Posterior cingulate gyrus (tissue), 11 donors: ENCODE results near the gene ZNF423.

Source experiments
- DNase-seq, 10 donors: peaks; one replicate each; pipeline versions ENCODE4 v3.0.0 to v3.0.0-alpha.2; 2020 to 2021; ENCODE audit warnings: mixed read lengths in 3 of 10
- intact Hi-C: fragments of 100-400 bp; cut with DNase I; formaldehyde crosslinking; loops from one replicate; pipeline ENCODE4 v1.15.1; 2023

Gene ZNF423

DNA sequence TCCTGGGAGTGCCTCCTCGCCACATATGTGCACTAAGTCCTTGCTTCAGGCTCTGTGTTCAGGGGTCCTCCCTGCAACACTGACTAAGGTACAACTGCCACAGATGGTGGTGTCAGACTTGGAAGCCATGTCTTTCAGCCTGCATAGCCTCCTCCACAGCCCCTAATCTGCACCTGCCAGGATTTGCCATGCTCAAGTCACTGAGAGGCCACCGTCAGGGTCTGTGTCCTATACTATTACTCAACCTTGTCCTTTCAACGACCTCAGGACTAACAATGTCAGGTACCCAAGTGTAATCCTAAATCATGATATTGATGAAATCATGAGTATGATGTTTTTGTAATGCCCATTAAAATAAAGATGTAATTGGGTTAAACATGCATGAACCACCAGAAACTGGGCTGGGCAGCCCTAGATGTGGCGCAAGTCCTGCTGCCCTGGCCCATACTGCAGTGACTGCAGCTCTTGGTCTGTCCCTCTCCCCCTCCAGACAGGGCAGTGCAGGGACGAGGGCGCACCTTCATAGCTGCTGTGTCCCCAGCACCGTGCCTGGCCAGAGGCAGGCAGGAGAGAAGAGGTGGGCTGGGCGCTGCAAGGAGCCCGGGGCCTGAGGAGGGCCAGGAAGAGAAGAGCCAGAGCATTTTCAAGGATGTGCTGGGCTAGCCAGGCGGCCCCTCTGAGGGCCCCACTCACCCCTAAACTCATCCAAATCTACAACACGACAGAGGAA lies 198.0 kb downstream of the ZNF423 start:
- intact Hi-C loops = no loop called here
- DNase-seq = peak in 3 of 10 donors; percentile 50 to 68 (median 63)

DNA sequence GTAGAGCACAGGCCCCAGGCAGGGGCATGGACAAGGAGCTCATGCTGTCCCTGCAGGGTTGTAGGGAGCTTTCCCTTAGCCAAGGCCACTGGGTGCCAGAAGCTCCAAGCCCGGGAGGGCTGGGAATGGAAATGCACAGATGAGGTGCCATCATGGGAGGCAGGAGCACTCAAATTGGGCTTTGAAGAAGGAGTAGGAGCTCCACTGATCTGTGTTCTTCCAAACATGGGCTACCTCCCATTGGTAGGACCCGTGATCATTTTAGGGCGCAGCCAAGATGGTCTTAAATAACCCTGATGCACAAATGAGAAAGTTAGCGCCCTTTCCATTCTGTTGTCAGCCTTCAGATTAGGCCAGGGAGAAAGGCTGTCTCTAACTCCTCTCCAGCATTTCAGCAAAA lies 201.5 kb downstream of the ZNF423 start:
- no peak for DNase-seq
- intact Hi-C loops = no loop called here

DNA sequence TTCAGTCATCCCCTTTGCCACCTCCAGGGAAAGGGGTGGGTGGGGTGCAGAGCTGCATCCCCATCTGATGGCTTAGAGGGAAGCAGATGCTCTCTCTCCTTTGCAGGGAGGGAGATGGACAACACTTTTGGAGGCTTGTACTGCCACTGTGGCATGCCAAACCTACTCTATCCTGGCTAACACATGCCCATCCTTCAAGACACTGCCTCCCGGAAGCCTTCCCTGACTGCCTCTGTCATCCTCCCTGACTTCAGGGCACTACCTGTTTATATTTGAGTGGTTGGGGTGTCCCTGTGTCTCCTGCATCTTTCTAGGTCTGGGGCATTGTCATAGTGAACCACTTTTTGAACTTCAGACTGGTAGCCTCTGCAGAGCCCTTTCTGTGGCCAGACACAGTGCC lies 202.3 kb downstream of the ZNF423 start:
- DNase-seq = peak in 1 of 10 donors; percentile 16
- intact Hi-C loops = no loop called here

DNA sequence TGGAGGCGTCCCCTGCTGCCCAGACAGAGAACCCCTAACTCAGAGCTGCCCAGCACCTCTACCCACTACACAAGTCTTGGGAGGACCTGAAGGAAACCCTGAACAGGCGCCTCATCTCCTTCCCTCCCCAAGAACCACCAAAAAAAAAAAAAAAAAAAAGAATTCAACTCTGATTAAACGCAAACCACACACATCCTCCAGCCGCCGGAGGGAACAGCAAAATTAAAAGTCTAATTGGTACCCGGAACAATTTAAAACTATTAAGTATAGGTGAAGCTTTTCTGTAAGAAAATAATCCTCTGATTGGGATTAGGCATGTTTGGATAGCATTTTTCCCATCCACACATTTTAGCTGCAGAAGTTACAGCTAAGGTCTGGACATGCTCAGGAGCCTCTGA lies 202.7 kb downstream of the ZNF423 start:
- peak in 2 of 10 donors; percentile 1 to 40 for DNase-seq
- intact Hi-C loops = no loop called here

DNA sequence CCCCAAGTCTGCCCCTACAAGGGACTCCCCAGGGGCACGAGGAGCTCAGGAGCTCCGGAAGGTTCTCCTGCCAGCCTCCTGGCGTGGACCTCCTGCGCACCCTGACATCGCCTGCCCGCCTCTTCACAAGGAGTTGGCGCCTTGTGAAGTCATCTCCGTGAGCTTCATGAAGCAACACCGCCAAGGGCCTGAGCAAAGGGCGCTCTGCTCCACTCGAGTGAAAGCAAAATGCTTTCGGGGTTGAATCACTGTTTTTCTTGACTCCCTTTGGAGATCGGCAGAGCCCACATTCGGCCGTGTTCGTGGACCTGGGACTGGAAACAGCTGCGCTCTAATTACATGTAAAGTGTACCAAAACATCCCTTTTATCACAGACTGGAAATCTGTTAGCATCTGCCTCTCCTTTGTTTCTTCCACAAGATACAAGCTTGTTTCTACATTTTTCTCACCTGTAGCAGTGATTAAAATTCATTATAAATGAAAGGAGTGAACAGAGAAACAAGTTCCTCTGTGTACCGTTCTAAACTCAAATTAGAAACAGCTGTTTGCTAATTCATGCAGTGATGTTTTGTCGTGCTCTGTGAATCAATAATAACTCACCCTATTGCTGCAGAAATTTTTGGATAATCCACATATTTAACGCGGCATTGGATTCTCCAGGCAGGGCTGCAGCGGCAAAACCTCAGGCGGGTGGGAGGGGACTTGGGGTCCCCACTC lies 203.3 kb downstream of the ZNF423 start:
- intact Hi-C loops = no loop called here
- peak in 2 of 10 donors; percentile 80 to 88 for DNase-seq

DNA sequence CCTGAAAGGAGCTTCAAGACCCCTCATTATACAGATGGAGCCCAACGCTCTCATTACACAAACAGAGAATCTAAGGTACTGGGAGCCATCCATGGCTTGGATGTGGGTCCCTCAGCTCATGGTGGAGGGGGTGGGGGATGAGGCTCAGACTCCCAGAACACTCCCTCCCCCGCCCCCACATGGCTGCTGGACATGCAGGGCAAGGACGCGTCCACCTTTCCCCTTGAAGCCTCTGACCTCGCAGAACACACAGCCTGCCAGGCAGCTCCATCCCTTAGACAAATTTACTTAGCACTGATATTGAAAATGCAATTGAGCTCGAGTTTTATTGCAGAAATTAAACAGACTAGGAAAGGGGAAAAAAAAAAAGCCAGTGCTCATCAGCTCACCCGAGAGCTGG lies 203.9 kb downstream of the ZNF423 start:
- peak in 2 of 10 donors; percentile 4 to 24 for DNase-seq
- intact Hi-C loops = no loop called here

DNA sequence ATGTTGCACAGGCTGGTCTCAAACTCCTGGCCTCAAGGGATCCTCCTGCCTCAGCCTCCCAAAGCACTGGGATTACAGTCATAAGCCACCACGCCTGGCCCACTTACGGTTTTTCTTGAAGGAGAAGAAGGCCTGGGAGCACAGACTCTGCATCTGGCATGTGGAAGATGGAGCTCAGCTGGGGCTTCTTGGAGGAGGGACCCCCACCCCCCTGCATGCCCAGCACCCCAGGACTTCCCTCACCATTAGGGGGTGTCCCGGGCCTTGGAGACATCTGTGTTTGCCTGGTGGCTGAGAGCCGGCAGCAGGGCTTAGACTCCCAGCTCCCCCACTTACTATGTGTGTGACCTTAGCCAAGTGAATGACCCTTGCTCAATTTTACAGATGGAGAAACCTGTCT lies 204.7 kb downstream of the ZNF423 start:
- peak in 2 of 10 donors; percentile 61 to 63 for DNase-seq
- intact Hi-C loops = no loop called here

DNA sequence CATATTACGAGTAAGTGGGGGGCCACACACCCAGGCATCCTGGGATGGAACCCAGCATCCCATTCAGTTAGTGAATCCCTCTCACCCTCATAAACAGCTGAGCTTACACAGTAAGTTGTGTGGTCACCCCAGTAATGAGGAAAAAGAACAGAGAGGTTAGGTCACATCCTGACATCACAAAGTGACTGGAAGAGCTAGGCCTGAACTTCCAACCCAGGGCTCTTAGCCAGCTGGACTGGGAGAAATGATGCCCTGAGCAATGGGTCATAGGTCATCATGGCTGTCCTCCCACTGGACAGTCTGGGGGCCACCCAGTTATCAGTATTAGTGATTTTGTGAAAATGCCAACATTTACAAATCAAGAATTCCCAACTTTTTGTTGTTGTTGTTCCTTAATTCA lies 205.3 kb downstream of the ZNF423 start:
- peak in 1 of 10 donors; percentile 1 for DNase-seq
- intact Hi-C loops = no loop called here

DNA sequence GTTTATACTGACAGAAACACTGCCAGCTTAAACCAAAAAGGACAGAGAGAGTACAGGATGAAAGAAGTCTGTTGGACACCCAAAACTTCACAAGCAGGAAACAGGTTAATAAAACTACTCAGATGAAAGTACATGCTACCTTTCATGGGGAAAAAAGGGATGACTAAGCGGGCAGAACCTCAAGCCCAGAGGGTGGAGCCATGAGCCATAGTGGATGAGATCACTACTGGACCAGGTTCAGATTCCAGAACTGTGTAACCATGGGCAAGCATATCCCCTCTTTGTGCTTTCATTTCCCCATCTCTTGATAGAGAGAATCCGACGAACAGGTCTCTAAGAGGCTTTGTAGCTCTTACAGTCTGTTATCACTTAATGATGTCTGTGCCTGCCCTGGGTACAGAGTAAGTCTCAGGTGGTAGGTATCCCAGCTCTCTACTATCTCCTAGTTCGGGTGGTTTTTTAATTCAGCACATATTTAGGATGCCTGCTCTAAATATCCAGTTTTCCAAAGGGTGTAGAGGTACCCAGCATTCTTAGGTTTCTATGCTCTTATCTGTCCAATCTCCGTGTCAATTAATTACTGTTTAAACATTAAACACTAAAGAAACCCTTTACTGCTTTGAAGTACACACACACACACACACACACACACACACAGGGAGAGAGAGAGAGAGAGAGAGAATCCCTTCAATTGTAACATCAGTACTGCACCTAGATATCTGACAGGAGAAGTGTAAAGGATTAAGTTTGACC lies 206.7 kb downstream of the ZNF423 start:
- intact Hi-C loops = no loop called here
- no peak for DNase-seq

DNA sequence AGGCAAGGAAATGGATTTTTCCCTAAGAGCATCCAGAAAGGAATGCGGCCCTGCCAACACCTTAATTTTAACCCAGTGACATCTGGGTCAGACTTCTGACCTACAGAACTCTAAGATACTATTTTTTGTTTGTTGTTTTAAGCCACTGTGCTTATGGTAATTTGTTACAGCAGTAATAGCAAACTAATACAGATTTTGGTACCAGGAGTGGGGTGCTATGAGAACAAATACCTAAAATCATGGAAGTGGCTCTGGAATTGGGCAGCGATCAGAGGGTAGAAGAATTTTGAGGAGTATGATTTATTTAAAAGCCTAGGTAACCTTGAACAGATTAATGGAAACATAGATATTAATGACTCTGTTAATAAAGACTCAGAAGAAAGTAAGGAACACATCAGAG lies 208.2 kb downstream of the ZNF423 start:
- DNase-seq = no peak
- intact Hi-C loops = no loop called here

DNA sequence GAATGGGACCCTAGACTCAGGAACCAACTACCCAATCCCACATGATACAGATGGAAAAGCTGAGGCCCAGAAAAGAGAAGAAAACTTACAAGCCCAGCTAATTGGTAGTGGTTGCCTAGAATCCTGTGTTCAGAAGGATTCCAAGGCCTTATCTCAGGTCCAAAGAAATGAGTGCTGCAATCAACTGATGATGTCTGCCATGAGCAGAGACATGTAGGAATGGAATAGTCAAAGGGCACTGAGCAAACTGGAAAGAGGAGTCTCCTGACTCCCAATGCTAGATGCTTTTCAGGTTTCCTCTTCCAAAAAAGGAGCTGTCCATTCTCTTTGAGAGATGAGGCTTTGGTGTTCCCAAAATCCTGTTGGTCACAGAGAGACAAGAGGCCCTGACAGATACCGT lies 210.6 kb downstream of the ZNF423 start:
- no peak for DNase-seq
- intact Hi-C loops = no loop called here

DNA sequence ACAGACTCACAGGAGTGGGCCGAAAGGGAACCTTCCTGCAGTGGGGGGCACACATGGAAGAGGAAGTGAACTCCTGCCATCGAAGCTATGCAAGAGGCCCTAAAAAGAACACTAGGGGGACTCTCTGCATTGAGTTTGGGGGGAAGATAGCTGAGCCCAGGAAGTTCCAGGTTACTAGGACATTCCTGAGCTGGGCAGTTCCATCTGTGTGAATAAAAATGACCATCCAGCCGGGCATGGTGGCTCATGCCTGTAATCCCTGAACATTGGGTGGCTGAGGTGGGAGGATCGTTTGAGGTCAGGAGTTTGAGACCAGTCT lies 211.8 kb downstream of the ZNF423 start:
- intact Hi-C loops = no loop called here
- no peak for DNase-seq

DNA sequence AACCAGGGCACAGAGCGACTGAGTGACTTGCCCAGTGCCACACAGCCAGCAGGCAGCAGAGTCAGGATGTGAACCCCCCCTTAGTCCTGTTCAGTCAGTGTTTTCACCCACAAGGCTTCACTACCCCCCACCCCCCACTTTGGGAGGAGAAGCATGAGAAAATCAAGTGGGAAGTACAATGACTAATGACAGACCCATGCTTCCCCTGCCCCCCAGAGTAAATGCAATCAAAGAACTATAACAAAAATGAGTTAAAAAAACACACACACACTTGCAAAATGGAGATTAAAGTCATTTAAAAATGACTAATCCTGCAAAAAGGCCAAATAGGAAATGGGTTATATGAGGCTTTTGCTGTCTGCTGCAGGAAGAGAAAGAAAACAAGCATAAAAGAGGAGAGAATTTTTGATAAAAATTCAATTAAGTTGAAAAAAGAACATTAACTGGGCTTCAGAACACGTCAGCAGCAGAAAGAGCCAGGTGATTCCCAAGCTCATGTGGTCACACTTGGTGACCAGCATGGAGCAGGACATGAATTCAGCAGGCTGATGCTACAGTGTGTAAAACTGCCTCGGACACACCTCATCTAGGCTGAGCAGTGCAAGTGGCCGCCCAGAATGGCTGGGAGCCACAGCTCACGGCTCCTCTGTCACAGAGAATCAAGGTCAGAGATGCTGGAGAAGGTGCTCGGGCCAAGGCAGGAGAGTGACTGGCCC lies 212.3 kb downstream of the ZNF423 start:
- intact Hi-C loops = no loop called here
- DNase-seq = peak in 1 of 10 donors; percentile 42

DNA sequence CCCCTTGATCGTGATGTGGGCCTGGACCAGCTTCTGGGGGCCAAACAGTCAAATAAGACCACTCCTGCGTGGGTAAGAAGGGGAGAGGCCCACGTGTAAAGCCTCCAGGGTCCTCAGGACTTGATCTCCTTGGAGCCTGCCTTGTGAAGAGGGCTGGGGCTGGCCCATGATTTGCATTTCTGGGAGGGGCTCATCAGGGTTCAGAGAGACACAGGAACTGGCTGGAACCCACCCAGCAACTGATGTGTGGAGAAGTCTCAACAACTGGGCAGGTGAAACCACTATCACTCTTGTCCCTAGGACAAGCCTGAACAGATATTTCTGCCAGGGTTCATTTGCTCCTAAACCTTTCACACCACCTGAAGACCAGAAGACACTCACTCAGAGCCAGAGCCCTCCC lies 214.7 kb downstream of the ZNF423 start:
- intact Hi-C loops = no loop called here
- DNase-seq = peak in 1 of 10 donors; percentile 44

DNA sequence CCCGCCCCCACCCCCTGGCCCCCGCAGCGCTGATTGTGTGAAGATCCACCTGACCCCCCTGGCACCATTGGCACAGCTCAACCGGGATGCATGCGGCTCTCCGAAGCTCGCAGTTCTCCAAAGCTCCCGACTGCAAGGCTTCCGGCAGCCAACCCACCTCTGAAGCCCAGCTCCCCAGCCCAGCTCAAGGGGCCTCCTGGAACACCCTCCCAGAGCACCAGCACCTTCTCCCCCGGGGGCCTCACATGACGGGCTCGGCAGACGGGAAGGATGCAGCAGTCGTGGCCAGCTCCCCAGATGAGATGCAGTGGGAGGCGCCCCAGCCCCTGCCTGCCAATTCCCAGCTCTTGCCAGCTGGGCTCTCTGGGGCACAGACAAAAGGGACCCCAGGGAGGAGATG lies 215.3 kb downstream of the ZNF423 start:
- intact Hi-C loops = no loop called here
- peak in 1 of 10 donors; percentile 81 for DNase-seq

DNA sequence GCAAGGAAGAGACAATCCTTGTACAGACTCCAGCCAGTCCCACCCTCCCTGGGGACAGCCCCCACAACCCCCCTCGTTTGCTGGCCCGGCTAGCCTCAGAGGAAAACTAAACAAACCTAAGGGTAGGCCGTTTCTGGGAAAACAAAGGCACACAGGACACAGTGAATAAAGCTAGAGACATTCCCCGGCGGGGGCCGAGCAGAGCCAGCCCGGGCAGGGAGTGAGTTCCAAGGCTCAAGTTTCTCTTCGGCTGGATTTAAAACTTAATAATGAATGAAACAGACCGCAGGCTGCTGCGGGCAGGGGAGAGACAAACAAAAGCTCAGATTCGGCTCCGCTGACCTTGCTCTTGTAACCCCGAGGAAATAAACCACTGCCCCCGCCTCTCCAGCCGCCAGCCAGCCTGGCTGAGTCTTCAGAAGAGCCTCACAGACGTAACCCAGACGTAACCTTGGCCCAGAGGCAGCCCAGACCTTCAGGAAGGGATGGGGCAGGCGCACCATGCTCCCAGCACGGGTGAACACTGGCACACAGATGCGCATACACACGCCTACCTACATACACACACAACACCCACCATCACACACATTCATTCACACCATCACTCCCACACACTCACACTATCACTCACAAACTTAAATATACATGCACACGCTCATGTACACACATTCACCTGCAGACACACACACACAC lies 216.0 kb downstream of the ZNF423 start:
- DNase-seq = peak in 3 of 10 donors; percentile 26 to 72 (median 60)
- intact Hi-C loops = no loop called here

DNA sequence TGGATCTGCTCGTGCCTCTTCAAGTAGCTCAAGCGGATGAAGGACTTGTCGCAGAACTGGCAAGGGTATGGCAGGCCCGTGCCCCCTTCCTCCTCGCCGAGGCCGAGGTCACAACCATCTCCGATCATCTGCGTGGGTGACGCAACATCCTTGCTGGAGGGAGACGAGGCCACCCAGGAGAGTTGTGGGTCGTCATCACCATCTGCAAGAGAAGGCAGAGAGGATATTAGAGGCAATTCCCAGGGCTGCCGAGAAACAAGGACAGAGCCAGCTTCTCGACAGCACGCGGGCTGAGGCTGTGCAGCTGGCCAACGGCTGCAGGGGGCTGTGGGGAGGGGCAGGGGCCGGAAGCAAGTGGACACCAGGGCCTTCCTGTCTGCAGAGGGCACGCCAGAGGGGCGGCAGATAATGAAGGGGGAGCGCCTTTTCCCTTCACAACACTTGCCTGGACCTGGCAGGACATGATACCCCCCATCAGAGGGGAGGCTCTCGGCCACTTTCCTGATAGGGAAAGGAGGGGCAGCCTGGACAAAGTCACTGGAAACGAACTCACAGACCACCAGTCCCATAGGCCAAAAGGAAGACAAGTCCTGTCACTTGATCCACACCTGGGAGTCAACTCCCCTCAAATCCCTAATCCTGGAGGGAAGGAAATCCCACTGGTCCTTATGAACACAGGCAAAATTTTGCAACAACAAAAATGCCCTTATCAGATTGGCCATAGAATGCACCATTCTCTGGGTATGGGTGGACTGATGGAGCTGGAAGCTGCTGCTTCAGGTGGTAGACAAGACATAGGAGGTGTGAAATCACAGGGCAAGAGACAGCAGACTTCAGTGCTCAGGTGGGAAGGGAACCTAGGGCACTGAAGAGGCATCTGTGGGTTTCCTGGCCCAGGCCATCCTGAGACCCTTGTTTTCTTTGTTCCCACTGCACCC lies 217.0 kb downstream of the ZNF423 start:
- DNase-seq = no peak
- intact Hi-C loops = no loop called here

DNA sequence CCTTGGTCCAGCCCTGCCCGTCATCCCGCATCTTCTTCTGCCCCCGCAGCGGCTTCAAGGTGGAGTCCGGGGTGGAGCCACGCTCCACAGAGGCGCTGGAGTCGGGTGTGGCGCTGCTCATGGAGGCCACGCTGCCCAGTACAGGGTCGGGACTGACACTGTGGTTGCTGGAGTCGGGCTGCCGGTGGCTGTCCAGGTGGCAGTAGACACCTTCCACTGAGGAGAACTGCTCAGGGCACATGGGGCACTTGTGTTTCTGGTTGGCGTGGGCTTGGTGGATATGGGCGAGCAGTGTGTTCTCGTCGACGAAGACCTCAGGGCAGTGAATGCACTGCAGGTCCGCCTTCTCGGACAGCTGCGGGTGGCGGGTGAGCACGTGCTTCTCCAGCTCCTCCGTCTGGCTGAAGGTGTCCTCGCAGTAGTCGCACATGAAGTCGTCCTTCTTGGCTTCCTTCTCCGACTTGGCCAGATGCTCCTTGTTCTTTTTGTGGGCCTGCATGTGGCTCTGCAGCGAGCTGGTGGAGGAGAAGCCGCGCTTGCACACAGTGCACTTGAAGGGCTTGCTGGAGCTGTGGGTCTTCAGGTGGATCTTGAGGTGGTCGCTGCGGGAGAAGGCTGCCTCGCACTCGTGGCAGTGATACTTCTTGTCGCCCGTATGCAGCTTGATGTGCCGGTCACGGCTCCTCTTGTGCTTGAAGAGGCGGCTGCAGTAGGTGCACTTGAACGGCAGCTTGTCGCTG lies 217.8 kb downstream of the ZNF423 start:
- no peak for DNase-seq
- intact Hi-C loops = no loop called here

DNA sequence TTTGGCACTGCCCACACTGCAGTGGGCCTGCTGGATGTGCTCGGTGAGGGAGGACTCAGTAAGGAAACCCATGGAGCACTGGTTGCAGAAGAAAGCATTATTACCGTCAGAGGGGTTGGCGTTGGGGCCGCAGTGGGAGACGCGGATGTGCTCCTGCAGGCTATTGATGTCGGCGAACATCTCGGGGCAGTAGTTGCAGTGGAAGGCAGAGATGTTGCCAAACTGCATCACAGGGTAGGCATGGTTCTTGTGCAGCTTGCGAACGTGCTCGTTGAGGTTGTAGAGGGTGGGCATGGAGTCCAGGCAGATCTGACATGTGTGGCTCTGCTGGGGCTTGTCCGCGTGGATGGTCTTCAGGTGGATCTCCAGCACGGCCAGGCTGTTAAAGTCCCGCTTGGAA lies 218.4 kb downstream of the ZNF423 start:
- no peak for DNase-seq
- intact Hi-C loops = no loop called here
